GM12801 (cell line): ENCODE data around the gene EN1.

Experiments used
- CTCF ChIP-seq: IDR thresholded peaks from one replicate; pipeline ENCODE4 v1.5.1; 2011; ENCODE audit warnings: control low read depth; ENCODE audit not compliant: insufficient read length; ENCODE audit errors: extremely low read depth

EN1 gene

GRCh38 chr2:118813601-118814339, 33.7 kb downstream of the EN1 start:
- TF ChIP-seq CTCF: no peak

GRCh38 chr2:118813111-118813510, 34.3 kb downstream of the EN1 start:
- TF ChIP-seq CTCF: no peak

- TF ChIP-seq CTCF: no peak
These were observed 34.9 kb downstream of the EN1 start for GRCh38 chr2:118812552-118812951.

- TF ChIP-seq CTCF: no peak
These were observed 35.8 kb downstream of the EN1 start for GRCh38 chr2:118811514-118812115.

GRCh38 chr2:118810766-118811165, 36.7 kb downstream of the EN1 start:
- no peak for TF ChIP-seq CTCF

GRCh38 chr2:118808429-118808809, 39.0 kb downstream of the EN1 start:
- TF ChIP-seq CTCF: no peak

GRCh38 chr2:118807668-118808428, 39.6 kb downstream of the EN1 start:
- no peak for TF ChIP-seq CTCF
